ENCODE results near the gene HEG1. TPM values are rescaled to one million over a fixed set of nuclear protein-coding genes. Genes with fewer than 3 reads are reported as not detected.
A peak's percentile ranks its signal among the peaks of the same experiment; 100 is the strongest.

The HEG1 gene
- total RNA-seq, 1 donor from 2014 or later, result 25.1 TPM

GRCh38 chr3:125025642-125026041 lies 30.2 kb downstream of the HEG1 start:
- no peak overlapping the region for H3K27ac ChIP-seq (ENCODE audit: low read depth, low read length)
- no peak overlapping the region for H3K9ac ChIP-seq (ENCODE audit: low read depth in 1 of 3, low read length in 3 of 3)
- peaks cover 16 to 28% (median 25%) of the 10 kb centered on the region in 3 donors for H3K4me1 ChIP-seq (ENCODE audit: control insufficient read depth in 3 of 3, insufficient read depth in 3 of 3, low read length in 3 of 3)
- H3K4me3 ChIP-seq (ENCODE audit: low read length in 3 of 3), result no peak overlapping the region
- no peaks in the 10 kb centered on the region for H3K27me3 ChIP-seq (ENCODE audit: control insufficient read depth in 3 of 3, insufficient read depth in 3 of 3, low read length in 3 of 3)
- H3K36me3 ChIP-seq (ENCODE audit: control insufficient read depth in 3 of 3, insufficient read depth in 3 of 3, low read length in 3 of 3), result peaks cover 14 to 40% (median 17%) of the 10 kb centered on the region in 3 donors
- H3K9me3 ChIP-seq (ENCODE audit: control insufficient read depth in 3 of 3, low read length in 3 of 3), result no peaks in the 10 kb centered on the region

GRCh38 chr3:125024817-125025216 lies 31.0 kb downstream of the HEG1 start:
- Histone ChIP-seq H3K9ac (ENCODE audit: low read depth in 1 of 3, low read length in 3 of 3) (peak overlapping the region in 1 of 3 donors; percentile 45), H3K9me3 (ENCODE audit: control insufficient read depth in 3 of 3, low read length in 3 of 3) (no peaks in the 10 kb centered on the region), H3K27ac (ENCODE audit: low read depth, low read length) (peak overlapping the region; percentile 1), H3K4me1 (ENCODE audit: control insufficient read depth in 3 of 3, insufficient read depth in 3 of 3, low read length in 3 of 3) (peaks cover 16 to 28% (median 25%) of the 10 kb centered on the region in 3 donors), H3K27me3 (ENCODE audit: control insufficient read depth in 3 of 3, insufficient read depth in 3 of 3, low read length in 3 of 3) (no peaks in the 10 kb centered on the region), H3K36me3 (ENCODE audit: control insufficient read depth in 3 of 3, insufficient read depth in 3 of 3, low read length in 3 of 3) (peaks cover 14 to 45% (median 21%) of the 10 kb centered on the region in 3 donors), H3K4me3 (ENCODE audit: low read length in 3 of 3) (no peak overlapping the region)

DNA sequence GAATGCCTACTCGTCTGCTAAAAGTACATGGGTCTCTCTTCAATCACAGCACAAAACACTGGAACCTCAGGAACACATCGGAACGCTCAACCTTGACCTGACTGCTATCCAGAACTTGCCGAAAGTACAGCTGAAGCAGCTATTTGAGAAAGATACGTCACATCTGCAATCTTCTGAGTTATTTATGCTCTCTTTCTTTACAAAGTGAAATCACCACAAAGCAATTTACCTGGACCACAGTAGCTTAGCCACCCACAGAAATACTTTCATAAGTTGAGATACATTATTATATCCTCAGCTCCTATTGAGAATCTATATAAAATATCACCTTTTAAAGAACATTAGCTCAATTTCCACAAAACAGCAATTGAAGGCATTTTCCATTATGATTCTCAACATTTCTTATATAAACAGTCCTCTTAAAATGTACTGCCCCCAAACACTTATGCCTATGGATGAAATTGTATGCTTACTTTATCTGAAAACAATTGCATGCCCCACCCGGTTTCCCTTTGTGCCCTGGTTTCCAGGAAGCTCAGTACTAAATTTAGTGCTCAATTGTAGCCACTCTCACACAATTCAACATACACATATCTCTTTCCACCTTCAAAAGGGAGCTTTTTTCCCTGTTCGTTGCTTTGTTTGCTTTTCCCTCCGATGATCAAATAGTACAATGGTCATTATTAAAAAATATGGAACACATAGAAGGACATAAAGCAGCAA lies 31.8 kb downstream of the HEG1 start:
- no peak overlapping the region for H3K9ac ChIP-seq (ENCODE audit: low read depth in 1 of 3, low read length in 3 of 3)
- peaks cover 21 to 47% (median 25%) of the 10 kb centered on the region in 3 donors for H3K36me3 ChIP-seq (ENCODE audit: control insufficient read depth in 3 of 3, insufficient read depth in 3 of 3, low read length in 3 of 3)
- peak overlapping the region; percentile 1 for H3K27ac ChIP-seq (ENCODE audit: low read depth, low read length)
- H3K4me1 ChIP-seq (ENCODE audit: control insufficient read depth in 3 of 3, insufficient read depth in 3 of 3, low read length in 3 of 3), result peaks cover 16 to 27% (median 23%) of the 10 kb centered on the region in 3 donors
- peak overlapping the region in 1 of 3 donors; percentile 7 for H3K4me3 ChIP-seq (ENCODE audit: low read length in 3 of 3)
- no peaks in the 10 kb centered on the region for H3K9me3 ChIP-seq (ENCODE audit: control insufficient read depth in 3 of 3, low read length in 3 of 3)
- H3K27me3 ChIP-seq (ENCODE audit: control insufficient read depth in 3 of 3, insufficient read depth in 3 of 3, low read length in 3 of 3), result no peaks in the 10 kb centered on the region

GRCh38 chr3:125022206-125022605 lies 33.6 kb downstream of the HEG1 start:
- Histone ChIP-seq H3K9me3 (ENCODE audit: control insufficient read depth in 3 of 3, low read length in 3 of 3) (no peaks in the 10 kb centered on the region), H3K9ac (ENCODE audit: low read depth in 1 of 3, low read length in 3 of 3) (no peak overlapping the region), H3K36me3 (ENCODE audit: control insufficient read depth in 3 of 3, insufficient read depth in 3 of 3, low read length in 3 of 3) (peaks cover 17 to 33% (median 20%) of the 10 kb centered on the region in 3 donors), H3K4me1 (ENCODE audit: control insufficient read depth in 3 of 3, insufficient read depth in 3 of 3, low read length in 3 of 3) (peaks cover 12 to 21% (median 14%) of the 10 kb centered on the region in 3 donors), H3K27me3 (ENCODE audit: control insufficient read depth in 3 of 3, insufficient read depth in 3 of 3, low read length in 3 of 3) (no peaks in the 10 kb centered on the region), H3K4me3 (ENCODE audit: low read length in 3 of 3) (no peak overlapping the region), H3K27ac (ENCODE audit: low read depth, low read length) (no peak overlapping the region)

DNA sequence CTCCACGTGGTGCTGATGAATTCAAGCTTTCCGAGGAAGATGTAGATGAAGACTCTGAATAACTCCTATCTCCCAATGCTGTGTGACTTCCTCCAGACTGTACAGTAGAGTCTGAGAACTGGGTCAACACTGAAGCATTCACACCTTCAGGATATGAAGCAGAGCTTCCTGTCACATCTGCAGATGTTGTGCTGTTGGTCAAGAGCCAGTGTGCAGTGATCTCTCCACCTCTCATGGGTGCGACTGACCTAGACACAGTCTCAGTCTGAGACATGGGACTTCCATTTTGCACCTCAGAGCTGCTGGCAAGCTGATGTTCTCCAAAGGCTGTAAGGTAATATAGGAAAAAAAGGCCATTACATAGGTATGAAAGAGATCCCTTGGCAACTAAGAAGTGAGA lies 36.5 kb downstream of the HEG1 start:
- peaks cover 14 to 29% (median 22%) of the 10 kb centered on the region in 3 donors for H3K36me3 ChIP-seq (ENCODE audit: control insufficient read depth in 3 of 3, insufficient read depth in 3 of 3, low read length in 3 of 3)
- no peak overlapping the region for H3K4me3 ChIP-seq (ENCODE audit: low read length in 3 of 3)
- H3K9me3 ChIP-seq (ENCODE audit: control insufficient read depth in 3 of 3, low read length in 3 of 3), result no peaks in the 10 kb centered on the region
- H3K27ac ChIP-seq (ENCODE audit: low read depth, low read length), result no peak overlapping the region
- H3K4me1 ChIP-seq (ENCODE audit: control insufficient read depth in 3 of 3, insufficient read depth in 3 of 3, low read length in 3 of 3), result peaks cover 2 to 9% (median 3%) of the 10 kb centered on the region in 3 donors
- no peaks in the 10 kb centered on the region for H3K27me3 ChIP-seq (ENCODE audit: control insufficient read depth in 3 of 3, insufficient read depth in 3 of 3, low read length in 3 of 3)
- H3K9ac ChIP-seq (ENCODE audit: low read depth in 1 of 3, low read length in 3 of 3), result no peak overlapping the region

DNA sequence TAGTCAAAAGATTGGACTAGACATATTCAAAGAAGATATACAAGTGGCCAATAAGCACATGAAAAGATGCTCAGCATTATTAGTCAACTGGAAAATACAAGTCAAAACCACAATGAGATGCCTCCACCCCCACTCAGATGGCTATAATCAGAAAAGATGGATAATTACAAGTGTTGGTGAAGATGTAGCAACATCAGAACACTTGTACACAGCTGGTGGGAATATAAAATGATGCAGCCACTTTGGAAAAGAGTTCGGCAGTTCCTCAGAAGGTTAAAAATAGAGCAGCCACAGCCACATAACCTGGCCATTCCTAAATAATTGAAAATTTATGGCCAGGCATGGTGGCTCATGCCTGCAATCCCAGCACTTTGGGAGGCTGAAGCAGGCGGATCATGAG lies 38.4 kb downstream of the HEG1 start:
- peaks cover 0 to 5% (median under 1%) of the 10 kb centered on the region in 3 donors for H3K4me1 ChIP-seq (ENCODE audit: control insufficient read depth in 3 of 3, insufficient read depth in 3 of 3, low read length in 3 of 3)
- no peaks in the 10 kb centered on the region for H3K9me3 ChIP-seq (ENCODE audit: control insufficient read depth in 3 of 3, low read length in 3 of 3)
- H3K36me3 ChIP-seq (ENCODE audit: control insufficient read depth in 3 of 3, insufficient read depth in 3 of 3, low read length in 3 of 3), result peaks cover 32 to 48% (median 35%) of the 10 kb centered on the region in 3 donors
- no peak overlapping the region for H3K4me3 ChIP-seq (ENCODE audit: low read length in 3 of 3)
- H3K27me3 ChIP-seq (ENCODE audit: control insufficient read depth in 3 of 3, insufficient read depth in 3 of 3, low read length in 3 of 3), result no peaks in the 10 kb centered on the region
- no peak overlapping the region for H3K9ac ChIP-seq (ENCODE audit: low read depth in 1 of 3, low read length in 3 of 3)
- H3K27ac ChIP-seq (ENCODE audit: low read depth, low read length), result no peak overlapping the region

- peaks cover 40 to 58% (median 47%) of the 10 kb centered on the region in 3 donors for H3K36me3 ChIP-seq (ENCODE audit: control insufficient read depth in 3 of 3, insufficient read depth in 3 of 3, low read length in 3 of 3)
- no peak overlapping the region for H3K27ac ChIP-seq (ENCODE audit: low read depth, low read length)
- no peak overlapping the region for H3K4me3 ChIP-seq (ENCODE audit: low read length in 3 of 3)
- no peaks in the 10 kb centered on the region for H3K9me3 ChIP-seq (ENCODE audit: control insufficient read depth in 3 of 3, low read length in 3 of 3)
- H3K9ac ChIP-seq (ENCODE audit: low read depth in 1 of 3, low read length in 3 of 3), result no peak overlapping the region
- H3K4me1 ChIP-seq (ENCODE audit: control insufficient read depth in 3 of 3, insufficient read depth in 3 of 3, low read length in 3 of 3), result peaks cover 7 to 10% (median 9%) of the 10 kb centered on the region in 3 donors
- no peaks in the 10 kb centered on the region for H3K27me3 ChIP-seq (ENCODE audit: control insufficient read depth in 3 of 3, insufficient read depth in 3 of 3, low read length in 3 of 3)
Measured at GRCh38 chr3:125014570-125015179, 41.1 kb downstream of the HEG1 start.

- H3K9me3 ChIP-seq (ENCODE audit: control insufficient read depth in 3 of 3, low read length in 3 of 3), result no peaks in the 10 kb centered on the region
- peaks cover 35 to 63% (median 43%) of the 10 kb centered on the region in 3 donors for H3K36me3 ChIP-seq (ENCODE audit: control insufficient read depth in 3 of 3, insufficient read depth in 3 of 3, low read length in 3 of 3)
- H3K4me1 ChIP-seq (ENCODE audit: control insufficient read depth in 3 of 3, insufficient read depth in 3 of 3, low read length in 3 of 3), result peaks cover 7 to 10% (median 9%) of the 10 kb centered on the region in 3 donors
- no peak overlapping the region for H3K4me3 ChIP-seq (ENCODE audit: low read length in 3 of 3)
- no peak overlapping the region for H3K27ac ChIP-seq (ENCODE audit: low read depth, low read length)
- H3K27me3 ChIP-seq (ENCODE audit: control insufficient read depth in 3 of 3, insufficient read depth in 3 of 3, low read length in 3 of 3), result no peaks in the 10 kb centered on the region
- no peak overlapping the region for H3K9ac ChIP-seq (ENCODE audit: low read depth in 1 of 3, low read length in 3 of 3)
Measured at GRCh38 chr3:125013095-125013494, 42.7 kb downstream of the HEG1 start.

GRCh38 chr3:125011941-125012340 lies 43.9 kb downstream of the HEG1 start:
- Histone ChIP-seq H3K9me3 (ENCODE audit: control insufficient read depth in 3 of 3, low read length in 3 of 3) (no peaks in the 10 kb centered on the region), H3K27ac (ENCODE audit: low read depth, low read length) (no peak overlapping the region), H3K9ac (ENCODE audit: low read depth in 1 of 3, low read length in 3 of 3) (no peak overlapping the region), H3K36me3 (ENCODE audit: control insufficient read depth in 3 of 3, insufficient read depth in 3 of 3, low read length in 3 of 3) (peaks cover 35 to 68% (median 43%) of the 10 kb centered on the region in 3 donors), H3K4me1 (ENCODE audit: control insufficient read depth in 3 of 3, insufficient read depth in 3 of 3, low read length in 3 of 3) (peaks cover 7 to 10% (median 9%) of the 10 kb centered on the region in 3 donors), H3K27me3 (ENCODE audit: control insufficient read depth in 3 of 3, insufficient read depth in 3 of 3, low read length in 3 of 3) (no peaks in the 10 kb centered on the region), H3K4me3 (ENCODE audit: low read length in 3 of 3) (no peak overlapping the region)

GRCh38 chr3:125010393-125010792 lies 45.4 kb downstream of the HEG1 start:
- no peak overlapping the region for H3K27ac ChIP-seq (ENCODE audit: low read depth, low read length)
- H3K9me3 ChIP-seq (ENCODE audit: control insufficient read depth in 3 of 3, low read length in 3 of 3), result no peaks in the 10 kb centered on the region
- H3K27me3 ChIP-seq (ENCODE audit: control insufficient read depth in 3 of 3, insufficient read depth in 3 of 3, low read length in 3 of 3), result no peaks in the 10 kb centered on the region
- no peak overlapping the region for H3K9ac ChIP-seq (ENCODE audit: low read depth in 1 of 3, low read length in 3 of 3)
- H3K4me3 ChIP-seq (ENCODE audit: low read length in 3 of 3), result no peak overlapping the region
- H3K4me1 ChIP-seq (ENCODE audit: control insufficient read depth in 3 of 3, insufficient read depth in 3 of 3, low read length in 3 of 3), result peaks cover 7 to 10% (median 9%) of the 10 kb centered on the region in 3 donors
- H3K36me3 ChIP-seq (ENCODE audit: control insufficient read depth in 3 of 3, insufficient read depth in 3 of 3, low read length in 3 of 3), result peaks cover 37 to 80% (median 48%) of the 10 kb centered on the region in 3 donors

Measured in skeletal muscle tissue (tissue), 4 donors.